Trophoblast cell (in vitro differentiated cells and primary cell): ENCODE measurements around the gene UTY.

Source experiments
- DNase-seq, 2 donors: peaks; one replicate each; pipeline ENCODE4 v3.0.0-alpha.2; 2016
- H2AFZ ChIP-seq: 2 replicates; pipeline ENCODE4 v1.6.1; 2013; ENCODE audit warnings: low read length, moderate library complexity, mild to moderate bottlenecking; ENCODE audit not compliant: insufficient read depth, poor library complexity
- H2AK5ac ChIP-seq: 2 replicates; pipeline ENCODE4 v1.6.1; 2013; ENCODE audit warnings: mild to moderate bottlenecking, low read length
- H2BK120ac ChIP-seq: 2 replicates; pipeline ENCODE4 v1.6.1; 2013; ENCODE audit warnings: low read length, mild to moderate bottlenecking, moderate library complexity; ENCODE audit not compliant: insufficient read depth, poor library complexity
- H2BK12ac ChIP-seq: 2 replicates; pipeline ENCODE4 v1.6.1; 2013; ENCODE audit warnings: mild to moderate bottlenecking, low read length, moderate library complexity
- H2BK5ac ChIP-seq: 2 replicates; pipeline ENCODE4 v1.6.1; 2013; ENCODE audit warnings: low read length, low read depth, moderate library complexity, mild to moderate bottlenecking; ENCODE audit not compliant: poor library complexity
- H3K14ac ChIP-seq: 2 replicates; pipeline ENCODE4 v1.6.1; 2013; ENCODE audit warnings: mild to moderate bottlenecking, low read length
- H3K18ac ChIP-seq: 2 replicates; pipeline ENCODE4 v1.6.1; 2013; ENCODE audit warnings: mild to moderate bottlenecking, low read length
- H3K23ac ChIP-seq: 2 replicates; pipeline ENCODE4 v1.6.1; 2013; ENCODE audit warnings: low read length
- H3K27ac ChIP-seq: 2 replicates; pipeline ENCODE4 v1.5.1; 2013; ENCODE audit warnings: low read depth, mild to moderate bottlenecking, inconsistent platforms, low read length, moderate library complexity
- H3K27me3 ChIP-seq: 2 replicates; pipeline ENCODE4 v1.6.1; 2013; ENCODE audit warnings: inconsistent platforms, mild to moderate bottlenecking, low read length, moderate library complexity; ENCODE audit not compliant: insufficient read depth
- H3K36me3 ChIP-seq, 2 experiments: 1 replicate in 1 of 2; 2 replicates in 1 of 2; pipeline ENCODE4 v1.6.1; 2013; ENCODE audit warnings: low read length in 2 of 2, mild to moderate bottlenecking in 2 of 2, moderate library complexity in 1 of 2; ENCODE audit not compliant: insufficient read depth in 2 of 2, control insufficient read depth in 1 of 2
- H3K4ac ChIP-seq: 2 replicates; pipeline ENCODE4 v1.6.1; 2013; ENCODE audit warnings: low read depth, mild to moderate bottlenecking, low read length, moderate library complexity
- H3K4me1 ChIP-seq, 2 experiments: 1 replicate in 1 of 2; 2 replicates in 1 of 2; pipeline ENCODE4 v1.6.1; 2013; ENCODE audit warnings: low read length in 2 of 2, mild to moderate bottlenecking in 2 of 2, moderate library complexity in 1 of 2; ENCODE audit not compliant: insufficient read depth in 2 of 2, control insufficient read depth in 1 of 2
- H3K4me2 ChIP-seq: 2 replicates; pipeline ENCODE4 v1.6.1; 2013; ENCODE audit warnings: inconsistent platforms, mild to moderate bottlenecking, low read length, moderate library complexity
- H3K4me3 ChIP-seq: 2 replicates; pipeline ENCODE4 v1.5.1; 2013; ENCODE audit warnings: mild to moderate bottlenecking, low read depth, low read length, inconsistent platforms
- H3K79me1 ChIP-seq: one replicate; pipeline ENCODE4 v1.6.1; 2013; ENCODE audit warnings: low read length
- H3K79me2 ChIP-seq: 2 replicates; pipeline ENCODE4 v1.6.1; 2013; ENCODE audit warnings: low read length, mild to moderate bottlenecking; ENCODE audit not compliant: control insufficient read depth, insufficient read depth, poor library complexity
- H3K9ac ChIP-seq: 2 replicates; pipeline ENCODE4 v1.6.1; 2013; ENCODE audit warnings: mild to moderate bottlenecking, low read length
- H3K9me3 ChIP-seq: 2 replicates; pipeline ENCODE4 v1.6.1; 2013; ENCODE audit warnings: low read depth, mild to moderate bottlenecking, control low read depth, inconsistent platforms, low read length; ENCODE audit not compliant: insufficient read depth
- H4K12ac ChIP-seq: 2 replicates; pipeline ENCODE4 v1.6.1; 2013; ENCODE audit warnings: low read depth, mild to moderate bottlenecking, low read length, moderate library complexity
- H4K8ac ChIP-seq: 2 replicates; pipeline ENCODE4 v1.6.1; 2013; ENCODE audit warnings: low read depth, mild to moderate bottlenecking, low read length, moderate library complexity
- H4K91ac ChIP-seq: one replicate; pipeline ENCODE4 v1.6.1; 2013; ENCODE audit warnings: low read depth, mild to moderate bottlenecking, low read length, moderate library complexity
- WGBS: extraction: QIAGEN DNeasy Blood & Tissue Kit; methylation state at CpG from one replicate; pipeline ENCODE4 v1.1.7; 2013; ENCODE audit warnings: missing lambda C conversion rate; ENCODE audit not compliant: insufficient read length, insufficient coverage; ENCODE audit errors: extremely low coverage; 5-methylcytosine and 5-hydroxymethylcytosine counted together

UTY gene

DNA sequence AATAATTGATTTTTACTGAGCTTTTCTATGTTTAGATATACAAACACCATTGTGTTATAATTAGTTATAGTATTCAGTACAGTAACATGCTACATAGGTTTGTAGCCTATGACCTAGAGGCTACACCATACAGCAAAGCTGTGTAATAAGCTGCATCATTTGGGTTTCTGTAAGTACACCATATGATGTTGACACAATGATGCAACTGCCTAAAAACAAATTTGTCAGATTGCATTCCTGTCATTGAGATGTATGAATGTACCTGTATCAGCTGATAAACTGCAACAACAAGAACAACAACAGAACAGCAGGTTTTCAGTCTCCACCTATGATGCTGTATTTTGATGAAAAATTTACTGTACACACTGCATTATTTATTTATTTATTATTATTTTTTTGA, 64.3 kb downstream of the UTY start:
- Histone ChIP-seq H3K4ac (no peak overlapping the region), H3K27ac (no peak overlapping the region)
- DNase-seq: no peak

GRCh38 chrY:13398876-13399275, 81.0 kb downstream of the UTY start:
- H3K36me3 ChIP-seq: peaks cover 0 to 2% of the 10 kb centered on the region in 2 experiments
- H3K18ac ChIP-seq: no peak overlapping the region
- H3K23ac ChIP-seq: no peak overlapping the region
- H4K12ac ChIP-seq: no peak overlapping the region
- no peaks in the 10 kb centered on the region for H3K79me2 ChIP-seq
- no peak overlapping the region for H2BK5ac ChIP-seq
- no CpG with 5 or more reads among the region's 2 CpGs for WGBS
- no peak for DNase-seq
- H2BK12ac ChIP-seq: no peak overlapping the region
- H2BK120ac ChIP-seq: no peak overlapping the region
- H3K4ac ChIP-seq: no peak overlapping the region
- H4K91ac ChIP-seq: no peak overlapping the region
- H3K27me3 ChIP-seq: no peaks in the 10 kb centered on the region
- H3K14ac ChIP-seq: no peak overlapping the region
- no peak overlapping the region for H3K4me2 ChIP-seq
- no peak overlapping the region for H2AFZ ChIP-seq
- H3K4me3 ChIP-seq: no peak overlapping the region
- H3K4me1 ChIP-seq: no peaks in the 10 kb centered on the region
- no peak overlapping the region for H3K27ac ChIP-seq
- H3K9me3 ChIP-seq: no peaks in the 10 kb centered on the region
- no peak overlapping the region for H2AK5ac ChIP-seq
- no peaks in the 10 kb centered on the region for H3K79me1 ChIP-seq
- no peak overlapping the region for H4K8ac ChIP-seq
- no peak overlapping the region for H3K9ac ChIP-seq

More for the DNA sequence above, 64.3 kb downstream of the UTY start:
- H3K23ac ChIP-seq: no peak overlapping the region
- no peak overlapping the region for H4K12ac ChIP-seq
- H3K4me3 ChIP-seq: no peak overlapping the region
- no peak overlapping the region for H3K18ac ChIP-seq
- H2AFZ ChIP-seq: no peak overlapping the region
- no peak overlapping the region for H2BK120ac ChIP-seq
- H2BK5ac ChIP-seq: no peak overlapping the region
- H4K8ac ChIP-seq: no peak overlapping the region
- no peaks in the 10 kb centered on the region for H3K9me3 ChIP-seq
- H3K4me1 ChIP-seq: no peaks in the 10 kb centered on the region
- H3K79me2 ChIP-seq: no peaks in the 10 kb centered on the region
- no peak overlapping the region for H3K9ac ChIP-seq
- no peak overlapping the region for H2BK12ac ChIP-seq
- H3K4me2 ChIP-seq: no peak overlapping the region
- H3K36me3 ChIP-seq: peaks cover 3 to 6% of the 10 kb centered on the region in 2 experiments
- H2AK5ac ChIP-seq: no peak overlapping the region
- no peak overlapping the region for H3K14ac ChIP-seq
- H3K79me1 ChIP-seq: no peaks in the 10 kb centered on the region
- no peak overlapping the region for H4K91ac ChIP-seq
- H3K27me3 ChIP-seq: no peaks in the 10 kb centered on the region

DNA sequence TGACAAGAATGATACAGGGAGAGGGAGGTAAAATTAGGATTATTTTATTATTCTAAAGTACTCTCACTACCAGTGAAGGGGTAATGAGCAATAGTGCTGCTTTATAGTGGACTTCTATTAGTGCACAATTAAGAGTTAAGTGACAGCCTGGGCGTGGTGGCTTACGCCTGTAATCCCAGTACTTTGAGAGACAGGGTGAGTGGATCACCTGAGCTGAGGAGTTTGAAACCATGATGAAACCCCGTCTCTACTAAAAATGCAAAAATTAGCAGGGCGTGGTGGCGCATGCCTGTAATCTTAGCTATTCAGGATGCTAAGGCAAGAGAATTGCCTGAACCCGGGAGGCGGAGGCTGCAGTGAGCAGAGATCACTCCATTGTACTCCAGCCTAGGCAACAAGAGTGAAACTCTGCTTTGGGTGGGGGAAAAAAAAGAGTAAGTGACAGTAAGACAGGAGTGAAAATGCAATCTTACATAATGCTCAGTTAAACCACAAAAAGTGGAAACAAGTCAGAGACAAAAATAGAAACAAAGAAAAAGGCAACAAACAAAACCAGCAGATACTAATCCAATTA, 98.6 kb downstream of the UTY start:
- DNase-seq: no peak
- Histone ChIP-seq H4K8ac (no peak overlapping the region), H3K9ac (no peak overlapping the region), H3K9me3 (no peaks in the 10 kb centered on the region), H3K79me1 (no peaks in the 10 kb centered on the region), H2BK12ac (no peak overlapping the region), H3K36me3 (peaks cover 0 to 2% of the 10 kb centered on the region in 2 experiments), H2BK5ac (no peak overlapping the region), H2AFZ (no peak overlapping the region), H3K18ac (no peak overlapping the region), H3K4me3 (no peak overlapping the region), H3K79me2 (no peaks in the 10 kb centered on the region), H3K27ac (no peak overlapping the region), H4K12ac (no peak overlapping the region), H2AK5ac (no peak overlapping the region), H4K91ac (no peak overlapping the region), H3K4me2 (no peak overlapping the region), H3K14ac (no peak overlapping the region), H3K4ac (no peak overlapping the region), H3K23ac (no peak overlapping the region), H2BK120ac (no peak overlapping the region), H3K4me1 (no peaks in the 10 kb centered on the region), H3K27me3 (no peaks in the 10 kb centered on the region)
- WGBS: no CpG with 5 or more reads among the region's 7 CpGs

DNA sequence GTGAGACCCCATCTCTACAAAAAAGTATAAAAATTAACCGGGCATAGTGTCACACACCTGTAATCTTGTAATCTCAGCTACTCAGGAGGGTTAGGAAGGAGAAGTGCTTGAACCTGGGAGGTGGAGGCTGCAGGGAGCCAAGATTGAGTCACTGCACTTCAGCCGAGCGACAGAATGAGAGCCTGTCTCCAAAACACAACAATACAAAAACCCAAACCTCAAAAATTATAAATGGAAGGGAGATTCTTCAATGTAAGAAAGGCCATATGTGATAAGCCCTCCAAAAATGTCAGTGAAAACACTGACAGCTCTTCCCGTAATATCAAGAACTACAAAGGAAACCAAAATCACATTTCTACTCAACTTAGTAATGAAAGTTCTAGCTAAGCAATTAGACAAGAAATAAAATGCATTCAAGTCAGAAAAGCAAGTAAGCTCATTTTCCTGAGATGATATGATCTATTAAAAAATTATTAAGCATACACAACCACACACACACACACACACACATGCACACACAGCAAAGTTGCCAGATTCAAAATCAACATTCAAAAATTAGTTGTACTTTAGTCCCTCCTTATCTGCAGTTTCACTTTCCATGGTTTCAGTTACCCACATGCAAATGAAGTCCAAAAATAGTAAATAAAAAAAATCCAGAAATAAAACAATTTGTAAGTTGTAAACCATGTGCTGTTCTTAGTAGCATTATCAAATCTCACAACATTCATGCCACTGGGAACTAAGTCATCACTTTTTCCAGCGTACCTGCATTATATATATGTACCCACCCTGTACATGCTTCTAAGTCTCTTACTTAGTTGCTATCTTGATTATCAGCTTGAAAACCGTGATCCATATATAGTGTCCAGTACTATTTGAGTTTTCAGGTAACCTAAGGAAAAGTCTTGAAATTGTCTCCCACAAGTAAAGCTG, 108.7 kb downstream of the UTY start:
- Histone ChIP-seq H3K18ac (no peak overlapping the region), H3K79me2 (no peaks in the 10 kb centered on the region), H3K27ac (no peak overlapping the region), H3K4me3 (no peak overlapping the region), H3K9ac (no peak overlapping the region), H2BK12ac (no peak overlapping the region), H3K79me1 (no peaks in the 10 kb centered on the region), H3K23ac (no peak overlapping the region), H3K36me3 (no peaks in the 10 kb centered on the region), H2BK120ac (no peak overlapping the region), H3K4ac (no peak overlapping the region), H4K8ac (no peak overlapping the region), H3K9me3 (no peaks in the 10 kb centered on the region), H3K14ac (no peak overlapping the region), H3K4me2 (no peak overlapping the region), H2AFZ (no peak overlapping the region), H4K12ac (no peak overlapping the region), H3K4me1 (no peaks in the 10 kb centered on the region), H3K27me3 (no peaks in the 10 kb centered on the region), H2BK5ac (no peak overlapping the region), H2AK5ac (no peak overlapping the region), H4K91ac (no peak overlapping the region)
- no peak for DNase-seq
- WGBS: no CpG with 5 or more reads among the region's 6 CpGs
